Esophagus squamous epithelium (tissue), 5 donors: ENCODE data around the gene CYTL1. TPM values are rescaled to one million over a fixed set of nuclear protein-coding genes. Genes with fewer than 3 reads are reported as not detected.

ENCODE experiments used
- DNase-seq: peaks from one replicate; lab custom pipeline; 2025; lab: John Stamatoyannopoulos, UW
- H3K27ac ChIP-seq, 4 donors: fragments of 200-600 bp; sonication (generic); one replicate each; pipeline ENCODE4 v1.5.1; 2016 to 2019; ENCODE audit warnings: mild to moderate bottlenecking in 1 of 4
- H3K27me3 ChIP-seq, 4 donors: fragments of 200-600 bp; sonication (generic); 1 replicate in 3 of 4; 2 replicates in 1 of 4; pipeline versions ENCODE4 v1.5.1 to v1.6.0; 2017 to 2021; ENCODE audit warnings: antibody characterized with exemption in 1 of 4
- H3K36me3 ChIP-seq, 3 donors: fragments of 200-600 bp; sonication (generic); one replicate each; pipeline ENCODE4 v1.5.1; 2016 to 2019
- H3K4me1 ChIP-seq, 3 donors: fragments of 200-600 bp; sonication (generic); one replicate each; pipeline ENCODE4 v1.5.1; 2017 to 2019
- H3K4me3 ChIP-seq, 4 donors: fragments of 200-600 bp; sonication (generic); 1 replicate in 3 of 4; 2 replicates in 1 of 4; pipeline ENCODE4 v1.5.1; 2016 to 2019; ENCODE audit warnings: mild to moderate bottlenecking in 2 of 4, moderate library complexity in 1 of 4
- H3K9me3 ChIP-seq, 3 donors: fragments of 200-600 bp; sonication (generic); one replicate each; pipeline ENCODE4 v1.5.1; 2016 to 2019
- POLR2A ChIP-seq, 4 donors: fragments of 450-650 bp; IDR thresholded peaks; one replicate each; pipeline ENCODE4 v1.6.1; 2017; ENCODE audit warnings: antibody characterized with exemption in 4 of 4, mild to moderate bottlenecking in 4 of 4, moderate library complexity in 3 of 4
- WGBS, 2 donors: methylation state at CpG; one replicate each; pipeline ENCODE4 v1.1.5; 2018; 5-methylcytosine and 5-hydroxymethylcytosine counted together
- intact Hi-C: fragments of 100-400 bp; cut with DNase I; formaldehyde crosslinking; loops from one replicate; pipeline ENCODE4 v1.15.0; 2022
- total RNA-seq, 4 donors: library from RNA; depleted of rRNA; stranded (reverse); fragments of >200 nt; gene quantifications; one replicate each; pipeline ENCODE4 v1.1.0, GENCODE V29; 2016
- TF ChIP-seq, protein P1 (sequence below), 6 experiments: fragments of 450-650 bp in 4 of 6; fragments of 200-600 bp in 2 of 6; sonication (generic) in 2 of 6; IDR thresholded peaks; one replicate each; pipeline ENCODE4 v1.5.1; 2016 to 2019; ENCODE audit warnings: antibody characterized with exemption in 6 of 6, mild to moderate bottlenecking in 4 of 6, moderate library complexity in 4 of 6
- donor health status: DM: yes; HTN: yes; CAD: no.

The CYTL1 gene
- total RNA-seq, 4 donors from 2014 or later, result 1.0 to 2.5 TPM; not detected in 2

GRCh38 chr4:5048721-5049120, 29.5 kb upstream of the CYTL1 start:
- peaks cover 0 to 48% (median 0%) of the 10 kb centered on the region in 4 donors for H3K27me3 ChIP-seq
- TF ChIP-seq POLR2A (IDR thresholded peaks at IDR 0.05), result no peak
- TF ChIP-seq, protein P1, sequence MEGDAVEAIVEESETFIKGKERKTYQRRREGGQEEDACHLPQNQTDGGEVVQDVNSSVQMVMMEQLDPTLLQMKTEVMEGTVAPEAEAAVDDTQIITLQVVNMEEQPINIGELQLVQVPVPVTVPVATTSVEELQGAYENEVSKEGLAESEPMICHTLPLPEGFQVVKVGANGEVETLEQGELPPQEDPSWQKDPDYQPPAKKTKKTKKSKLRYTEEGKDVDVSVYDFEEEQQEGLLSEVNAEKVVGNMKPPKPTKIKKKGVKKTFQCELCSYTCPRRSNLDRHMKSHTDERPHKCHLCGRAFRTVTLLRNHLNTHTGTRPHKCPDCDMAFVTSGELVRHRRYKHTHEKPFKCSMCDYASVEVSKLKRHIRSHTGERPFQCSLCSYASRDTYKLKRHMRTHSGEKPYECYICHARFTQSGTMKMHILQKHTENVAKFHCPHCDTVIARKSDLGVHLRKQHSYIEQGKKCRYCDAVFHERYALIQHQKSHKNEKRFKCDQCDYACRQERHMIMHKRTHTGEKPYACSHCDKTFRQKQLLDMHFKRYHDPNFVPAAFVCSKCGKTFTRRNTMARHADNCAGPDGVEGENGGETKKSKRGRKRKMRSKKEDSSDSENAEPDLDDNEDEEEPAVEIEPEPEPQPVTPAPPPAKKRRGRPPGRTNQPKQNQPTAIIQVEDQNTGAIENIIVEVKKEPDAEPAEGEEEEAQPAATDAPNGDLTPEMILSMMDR (IDR thresholded peaks at IDR 0.05), result no peak

GRCh38 chr4:5045097-5045496, 25.8 kb upstream of the CYTL1 start:
- intact Hi-C loops, result no loop called here
- Histone ChIP-seq H3K27me3 (peaks cover 0 to 16% (median 0%) of the 10 kb centered on the region in 4 donors), H3K4me1 (peaks cover 0 to 8% (median 0%) of the 10 kb centered on the region in 3 donors), H3K27ac (peak overlapping the region in 2 of 4 donors; percentile 5 to 6), H3K36me3 (no peaks in the 10 kb centered on the region), H3K9me3 (no peaks in the 10 kb centered on the region), H3K4me3 (no peak overlapping the region)
- DNase-seq, result no peak
- no peak for TF ChIP-seq POLR2A (IDR thresholded peaks at IDR 0.05)
- TF ChIP-seq, protein P1 (IDR thresholded peaks at IDR 0.05), result no peak
- WGBS, 2 donors, result 44 to 70% methylated on average over 3 of the region's 3 CpGs

More at GRCh38 chr4:5048721-5049120, 29.5 kb upstream of the CYTL1 start:
- Histone ChIP-seq H3K9me3 (no peaks in the 10 kb centered on the region), H3K36me3 (no peaks in the 10 kb centered on the region), H3K27ac (no peak overlapping the region), H3K4me3 (no peak overlapping the region), H3K4me1 (peaks cover 8 to 33% (median 13%) of the 10 kb centered on the region in 3 donors)
- intact Hi-C loops, result no loop called here
- WGBS, 2 donors, result 71 to 88% methylated on average over 1 to 3 of the region's 4 CpGs
- DNase-seq, result no peak

DNA sequence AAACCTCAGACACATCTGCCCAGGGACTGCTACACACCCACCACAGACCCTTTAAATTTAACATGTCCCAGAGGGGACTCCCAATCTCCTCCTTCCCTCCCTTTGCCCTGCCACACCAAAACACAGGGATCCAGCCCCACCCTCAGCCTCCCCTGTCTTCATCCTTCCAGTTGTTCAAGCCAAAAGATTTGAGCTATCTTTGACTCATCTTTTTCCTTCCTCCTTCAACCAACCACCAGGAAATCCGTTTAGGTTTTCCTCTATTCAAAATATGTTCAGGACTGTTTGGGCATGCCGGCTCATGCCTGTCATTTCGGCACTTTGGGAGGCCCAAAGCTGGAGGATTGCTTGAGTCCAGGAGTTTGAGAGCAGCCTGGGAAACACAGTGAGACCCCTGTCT, 25.1 kb upstream of the CYTL1 start:
- intact Hi-C loops, result no loop called here
- H3K36me3 ChIP-seq, result no peaks in the 10 kb centered on the region
- H3K4me1 ChIP-seq, result peaks cover 0 to 8% (median 0%) of the 10 kb centered on the region in 3 donors
- H3K9me3 ChIP-seq, result no peaks in the 10 kb centered on the region
- H3K4me3 ChIP-seq, result no peak overlapping the region
- H3K27me3 ChIP-seq, result peaks cover 0 to 12% (median 0%) of the 10 kb centered on the region in 4 donors
- WGBS, 2 donors, result 25 to 26% methylated on average over 3 of the region's 3 CpGs
- TF ChIP-seq, protein P1 (IDR thresholded peaks at IDR 0.05), result no peak
- no peak for TF ChIP-seq POLR2A (IDR thresholded peaks at IDR 0.05)
- no peak for DNase-seq
- no peak overlapping the region for H3K27ac ChIP-seq

- peaks cover 0 to 12% (median 0%) of the 10 kb centered on the region in 4 donors for H3K27me3 ChIP-seq
- H3K4me1 ChIP-seq, result peaks cover 0 to 8% (median 0%) of the 10 kb centered on the region in 3 donors
- intact Hi-C loops, result no loop called here
- H3K9me3 ChIP-seq, result no peaks in the 10 kb centered on the region
- no peak for TF ChIP-seq POLR2A (IDR thresholded peaks at IDR 0.05)
- TF ChIP-seq, protein P1 (IDR thresholded peaks at IDR 0.05), result no peak
- H3K27ac ChIP-seq, result no peak overlapping the region
- no peak overlapping the region for H3K4me3 ChIP-seq
- no peak for DNase-seq
- WGBS, 2 donors, result 32 to 64% methylated on average over 3 of the region's 6 CpGs
- H3K36me3 ChIP-seq, result no peaks in the 10 kb centered on the region
Measured at GRCh38 chr4:5043579-5043978, 24.3 kb upstream of the CYTL1 start.

DNA sequence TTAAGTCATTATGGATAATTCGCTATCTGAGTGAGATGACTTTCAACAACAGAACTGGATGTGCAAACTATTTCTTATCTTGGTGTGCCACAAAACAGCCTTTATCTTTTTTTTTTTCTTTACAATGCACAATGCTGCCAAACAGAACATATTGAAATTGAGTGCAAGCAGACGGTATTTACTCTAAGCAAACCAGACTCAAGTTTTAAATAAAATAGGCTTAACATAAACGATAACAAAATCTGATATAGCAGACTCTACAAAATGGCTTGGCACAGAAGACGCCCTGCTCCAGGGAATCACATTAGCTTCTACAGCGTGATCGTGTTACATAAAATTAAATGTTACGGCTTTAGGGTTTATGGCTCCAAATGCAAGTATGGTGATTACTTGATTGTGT, 22.4 kb upstream of the CYTL1 start:
- no peak for TF ChIP-seq POLR2A (IDR thresholded peaks at IDR 0.05)
- TF ChIP-seq, protein P1 (IDR thresholded peaks at IDR 0.05), result no peak
- WGBS, 2 donors, result 43 to 60% methylated on average over 7 of the region's 7 CpGs
- intact Hi-C loops, result no loop called here
- no peaks in the 10 kb centered on the region for H3K36me3 ChIP-seq
- H3K4me1 ChIP-seq, result peaks cover 0 to 16% (median 0%) of the 10 kb centered on the region in 3 donors
- DNase-seq, result no peak
- H3K4me3 ChIP-seq, result no peak overlapping the region
- H3K9me3 ChIP-seq, result no peaks in the 10 kb centered on the region
- H3K27ac ChIP-seq, result no peak overlapping the region
- peaks cover 0 to 12% (median 0%) of the 10 kb centered on the region in 4 donors for H3K27me3 ChIP-seq
